Mononuclear cell (primary cell): ENCODE data around the gene PHF11. TPM values are rescaled to one million over a fixed set of nuclear protein-coding genes. Genes with fewer than 3 reads are reported as not detected.
"Not testable (repeated sequence)": the region's sequence is repeated elsewhere in the genome, so short reads cannot be mapped to it uniquely, and the experiment has no call there.

Experiments used
- H3K27me3 ChIP-seq: 2 replicates; pipeline ENCODE4 v1.6.0; 2011; ENCODE audit warnings: low read length, control low read depth; ENCODE audit not compliant: insufficient read depth
- H3K4me1 ChIP-seq: 2 replicates; pipeline ENCODE4 v1.5.1; 2011; ENCODE audit warnings: mild to moderate bottlenecking, low read length, control low read depth; ENCODE audit not compliant: insufficient read depth
- H3K4me3 ChIP-seq: 2 replicates; pipeline ENCODE4 v1.5.1; 2011; ENCODE audit warnings: mild to moderate bottlenecking, low read length, moderate library complexity
- H3K9me3 ChIP-seq: 2 replicates; pipeline ENCODE4 v1.5.1; 2011; ENCODE audit warnings: low read depth, mild to moderate bottlenecking, control low read depth, low read length
- total RNA-seq: library from RNA; depleted of rRNA; stranded (reverse); fragments of >200 nt; gene quantifications from one replicate; pipeline ENCODE4 v1.2.3, GENCODE V29; 2012

The PHF11 gene
- total RNA-seq, 1 donor = 56.9 TPM

DNA sequence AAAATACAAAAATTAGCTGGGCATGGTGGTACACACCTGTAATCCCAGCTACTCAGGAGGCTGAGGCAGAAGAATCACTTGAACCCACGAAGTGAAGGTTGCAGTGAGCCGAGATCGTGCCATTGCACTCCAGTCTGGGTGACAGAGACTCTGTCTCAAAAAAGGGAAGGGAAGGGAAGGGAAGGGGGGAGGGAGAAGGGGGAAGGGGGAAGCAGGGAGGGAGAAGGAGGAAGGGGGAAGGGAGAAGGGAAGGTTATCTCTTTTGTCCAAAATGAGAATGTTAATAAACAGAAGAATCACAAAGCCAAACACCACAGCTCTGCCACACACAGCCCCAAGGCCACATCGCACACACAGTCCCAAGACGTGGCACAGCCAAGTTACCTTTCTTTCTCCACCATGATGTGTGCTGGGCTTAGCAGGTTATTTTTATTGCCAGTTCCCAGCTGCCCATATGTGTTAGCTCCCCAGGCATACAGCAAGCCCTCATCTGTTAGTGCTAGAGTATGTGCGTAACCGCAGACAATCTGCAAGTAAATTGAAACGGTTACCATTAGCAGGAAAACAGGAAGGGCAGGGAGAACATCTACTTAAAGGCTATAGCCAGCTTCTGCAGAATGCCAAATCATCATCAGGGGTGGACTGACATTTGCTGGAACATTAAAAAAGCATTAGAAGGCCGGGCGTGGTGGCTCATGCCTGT is 55.3 kb downstream of the PHF11 start:
- Histone ChIP-seq H3K4me1 (peaks cover 7% of the 10 kb centered on the region), H3K9me3 (no peaks in the 10 kb centered on the region), H3K27me3 (no peaks in the 10 kb centered on the region), H3K4me3 (no peak overlapping the region)

DNA sequence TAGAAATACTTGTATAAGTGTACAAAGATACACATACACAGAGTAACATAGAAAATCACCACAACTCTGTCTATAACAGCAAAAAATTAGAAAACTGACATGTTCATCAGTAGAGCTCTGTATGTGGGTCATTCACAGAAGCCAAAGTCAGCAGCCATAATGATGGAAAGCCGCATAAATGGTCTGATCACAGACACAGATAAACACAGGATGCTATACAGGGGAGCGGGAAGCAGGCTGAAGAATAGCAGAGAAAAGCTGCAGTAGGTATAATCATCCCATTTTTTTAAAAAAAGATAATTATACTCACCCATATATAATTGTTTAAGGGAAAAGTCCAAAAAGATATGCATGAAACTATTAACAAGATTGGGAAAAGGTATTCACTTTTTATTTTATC is 58.1 kb downstream of the PHF11 start:
- peaks cover 7% of the 10 kb centered on the region for H3K4me1 ChIP-seq

DNA sequence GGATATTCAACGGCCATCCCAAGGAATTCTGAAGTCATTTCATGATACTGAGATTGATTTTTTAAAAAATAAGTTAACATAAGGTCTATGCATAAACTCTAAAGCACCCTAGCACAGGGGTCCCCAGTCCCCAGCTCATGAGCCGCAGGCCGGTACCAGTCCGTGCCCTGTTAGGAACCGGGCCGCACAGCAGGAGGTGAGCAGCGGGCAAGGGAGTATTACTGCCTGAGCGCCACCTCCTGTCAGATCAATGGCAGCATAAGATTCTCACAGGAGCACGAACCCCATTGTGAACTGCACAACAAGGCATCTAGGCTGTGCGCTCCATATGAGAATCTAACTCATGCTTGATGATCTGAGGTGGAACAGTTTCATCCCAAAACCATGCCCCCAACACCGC is 58.6 kb downstream of the PHF11 start:
- Histone ChIP-seq H3K4me1 (peaks cover 7% of the 10 kb centered on the region), H3K4me3 (no peak overlapping the region), H3K27me3 (no peaks in the 10 kb centered on the region), H3K9me3 (no peaks in the 10 kb centered on the region)

More for the DNA sequence above, 58.1 kb downstream of the PHF11 start:
- Histone ChIP-seq H3K9me3 (no peaks in the 10 kb centered on the region), H3K4me3 (no peak overlapping the region), H3K27me3 (no peaks in the 10 kb centered on the region)

DNA sequence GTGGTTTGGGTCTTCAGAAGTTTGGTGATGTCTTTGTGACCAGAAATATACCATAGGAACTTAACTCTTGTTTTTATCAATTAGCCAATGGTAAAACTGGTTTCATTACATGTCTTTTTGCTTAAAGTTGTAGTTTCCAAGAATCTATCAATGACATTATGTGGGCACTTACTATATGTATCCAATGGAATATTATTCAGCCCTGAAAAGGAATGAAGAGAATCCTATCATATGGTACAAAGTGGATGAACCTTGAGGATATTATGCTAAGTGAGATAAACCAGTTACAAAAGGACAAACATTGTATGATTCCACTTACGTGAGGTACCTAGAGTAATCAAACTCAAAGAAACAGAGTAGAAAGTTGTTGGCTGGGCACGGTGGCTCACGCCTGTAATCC is 63.3 kb downstream of the PHF11 start:
- Histone ChIP-seq H3K4me3 (no peak overlapping the region), H3K4me1 (no peaks in the 10 kb centered on the region), H3K27me3 (no peaks in the 10 kb centered on the region), H3K9me3 (no peaks in the 10 kb centered on the region)

DNA sequence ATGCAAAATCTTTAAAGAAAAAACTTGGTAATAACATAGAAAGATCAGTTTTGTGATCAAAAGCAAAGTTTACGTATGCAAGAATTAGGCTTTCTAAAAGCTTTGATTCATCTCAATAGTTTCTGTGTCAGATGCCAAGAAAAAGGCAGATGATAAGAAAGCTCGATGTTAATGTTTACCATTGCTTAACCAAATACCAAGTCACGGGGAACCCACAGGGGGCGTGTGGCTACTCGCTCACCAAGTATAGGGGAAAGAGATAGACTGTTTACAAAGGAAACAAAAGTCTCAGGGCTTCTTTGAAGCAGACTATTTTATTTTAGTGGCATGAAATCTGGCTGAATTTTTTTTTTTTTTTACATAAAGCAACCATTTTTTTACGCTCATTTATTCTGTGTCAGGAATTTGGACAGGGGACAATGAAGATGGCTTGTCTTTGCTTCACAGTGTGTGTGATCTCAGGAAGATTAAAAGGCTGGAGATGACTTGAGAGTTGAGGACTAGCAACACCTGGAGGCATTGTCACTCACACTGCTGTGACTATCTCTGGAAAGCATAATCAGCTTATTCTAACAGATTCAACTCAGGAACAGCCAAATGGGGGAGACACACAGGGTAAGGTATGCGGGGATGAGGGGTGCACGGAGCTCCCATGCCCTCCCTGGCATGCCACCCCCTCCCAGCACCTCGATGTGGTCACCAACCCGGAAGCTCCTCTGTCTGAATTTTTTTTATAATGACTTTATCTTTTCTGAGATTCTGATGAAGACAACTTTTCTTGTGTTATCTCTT is 64.7 kb downstream of the PHF11 start:
- Histone ChIP-seq H3K9me3 (no peaks in the 10 kb centered on the region), H3K4me3 (no peak overlapping the region), H3K4me1 (no peaks in the 10 kb centered on the region), H3K27me3 (no peaks in the 10 kb centered on the region)

- Histone ChIP-seq H3K9me3 (no peaks in the 10 kb centered on the region), H3K4me1 (no peaks in the 10 kb centered on the region), H3K27me3 (no peaks in the 10 kb centered on the region), H3K4me3 (no peak overlapping the region)
Measured at GRCh38 chr13:49561062-49561410, 65.3 kb downstream of the PHF11 start.

DNA sequence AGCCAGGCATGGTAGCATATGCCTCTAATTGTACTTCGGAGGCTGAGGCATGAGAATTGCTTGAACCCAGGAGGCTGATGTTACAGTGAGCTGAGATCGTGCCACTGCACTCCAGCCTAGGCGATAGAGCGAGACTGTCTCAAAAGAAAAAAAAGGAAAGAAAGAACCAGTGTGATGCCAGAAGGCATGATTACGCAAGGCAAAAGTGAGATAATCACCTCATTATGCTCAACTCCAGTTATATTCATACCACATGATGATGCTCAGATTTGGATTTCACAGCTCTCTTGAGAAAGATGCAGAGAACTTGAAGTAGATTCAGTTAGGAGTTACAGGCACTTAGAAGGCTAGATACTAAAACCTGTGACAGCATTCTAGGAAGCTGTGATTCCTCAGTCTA is 67.8 kb downstream of the PHF11 start:
- Histone ChIP-seq H3K4me1 (no peaks in the 10 kb centered on the region), H3K9me3 (no peaks in the 10 kb centered on the region), H3K4me3 (no peak overlapping the region), H3K27me3 (no peaks in the 10 kb centered on the region)

DNA sequence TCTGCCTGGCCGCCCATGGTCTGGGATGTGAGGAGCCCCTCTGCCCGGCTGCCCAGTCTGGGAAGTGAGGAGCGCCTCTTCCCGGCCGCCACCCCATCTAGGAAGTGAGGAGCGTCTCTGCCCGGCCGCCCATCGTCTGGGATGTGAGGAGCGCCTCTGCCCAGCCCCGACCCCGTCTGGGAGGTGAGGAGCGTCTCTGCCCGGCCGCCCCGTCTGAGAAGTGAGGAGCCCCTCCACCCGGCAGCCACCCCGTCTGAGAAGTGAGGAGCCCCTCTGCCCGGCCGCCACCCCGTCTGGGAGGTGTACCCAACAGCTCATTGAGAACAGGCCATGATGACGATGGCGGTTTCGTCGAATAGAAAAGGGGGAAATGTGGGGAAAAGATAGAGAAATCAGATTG is 69.7 kb downstream of the PHF11 start:
- H3K4me1 ChIP-seq, H3K4me3 ChIP-seq, H3K27me3 ChIP-seq: not testable (repeated sequence)

GRCh38 chr13:49566461-49566860 is 70.7 kb downstream of the PHF11 start:
- Histone ChIP-seq H3K27me3 (no peaks in the 10 kb centered on the region), H3K9me3 (no peaks in the 10 kb centered on the region), H3K4me1 (peaks cover 10% of the 10 kb centered on the region), H3K4me3 (no peak overlapping the region)

More for the DNA sequence above, 69.7 kb downstream of the PHF11 start:
- H3K9me3 ChIP-seq = not testable (repeated sequence)

GRCh38 chr13:49567491-49567890 is 71.7 kb downstream of the PHF11 start:
- Histone ChIP-seq H3K9me3 (no peaks in the 10 kb centered on the region), H3K4me3 (no peak overlapping the region), H3K4me1 (peaks cover 10% of the 10 kb centered on the region), H3K27me3 (no peaks in the 10 kb centered on the region)

GRCh38 chr13:49569993-49570689 is 74.4 kb downstream of the PHF11 start:
- Histone ChIP-seq H3K9me3 (no peaks in the 10 kb centered on the region), H3K4me3 (no peak overlapping the region), H3K4me1 (peaks cover 10% of the 10 kb centered on the region), H3K27me3 (no peaks in the 10 kb centered on the region)

- no peaks in the 10 kb centered on the region for H3K27me3 ChIP-seq
- H3K4me3 ChIP-seq = no peak overlapping the region
- H3K9me3 ChIP-seq = no peaks in the 10 kb centered on the region
- peaks cover 10% of the 10 kb centered on the region for H3K4me1 ChIP-seq
Measured at GRCh38 chr13:49571299-49572240, 75.8 kb downstream of the PHF11 start.
